Measurements from ENCODE around the gene LAMA4. TPM values are rescaled to one million over a fixed set of nuclear protein-coding genes. Genes with fewer than 3 reads are reported as not detected.

The LAMA4 gene
- total RNA-seq, 1 experiment from 2014 or later, result 1.1 TPM

DNA sequence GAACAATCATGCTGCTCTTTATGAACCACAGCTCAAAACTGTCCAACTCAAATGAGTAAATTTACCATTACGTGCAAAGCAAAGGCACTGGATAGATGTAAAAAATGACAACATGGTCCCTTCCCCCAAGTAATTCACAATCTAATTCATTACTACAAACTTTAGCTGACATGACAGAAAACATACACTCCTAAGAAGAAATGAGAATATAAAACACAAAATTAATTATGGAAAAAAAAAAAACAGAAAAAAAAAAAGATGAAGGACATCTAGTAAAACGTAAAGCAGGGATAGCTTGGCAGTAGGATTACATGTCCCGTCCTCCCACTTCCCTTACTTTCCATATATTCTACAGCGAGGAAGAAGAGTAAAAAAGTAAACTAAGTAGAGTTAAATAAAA, 172.8 kb downstream of the LAMA4 start:
- H3K9me3 ChIP-seq (ENCODE audit: control insufficient read depth, low read depth, low read length), result no peaks in the 10 kb centered on the region
- no peak overlapping the region for H3K23ac ChIP-seq (ENCODE audit: insufficient read length, low read depth, low read length)
- H2BK15ac ChIP-seq (ENCODE audit: low read depth, low read length), result no peak overlapping the region
- no peaks in the 10 kb centered on the region for H3K23me2 ChIP-seq (ENCODE audit: insufficient read length, low read depth, low read length, poor library complexity, severe bottlenecking)
- no peak overlapping the region for H3K4me3 Mint-ChIP-seq
- no CpG with 5 or more reads among the region's 4 CpGs for WGBS (ENCODE audit: extremely low coverage, insufficient read length, low lambda C conversion rate)
- H2BK5ac ChIP-seq (ENCODE audit: insufficient read length, low read length), result no peak overlapping the region
- H4K8ac ChIP-seq (replicated peaks; ENCODE audit: insufficient read length, low read depth, low read length), result no peak overlapping the region
- H4K91ac ChIP-seq (ENCODE audit: insufficient read length, low read depth, low read length), result no peak overlapping the region
- TF ChIP-seq, protein P1, sequence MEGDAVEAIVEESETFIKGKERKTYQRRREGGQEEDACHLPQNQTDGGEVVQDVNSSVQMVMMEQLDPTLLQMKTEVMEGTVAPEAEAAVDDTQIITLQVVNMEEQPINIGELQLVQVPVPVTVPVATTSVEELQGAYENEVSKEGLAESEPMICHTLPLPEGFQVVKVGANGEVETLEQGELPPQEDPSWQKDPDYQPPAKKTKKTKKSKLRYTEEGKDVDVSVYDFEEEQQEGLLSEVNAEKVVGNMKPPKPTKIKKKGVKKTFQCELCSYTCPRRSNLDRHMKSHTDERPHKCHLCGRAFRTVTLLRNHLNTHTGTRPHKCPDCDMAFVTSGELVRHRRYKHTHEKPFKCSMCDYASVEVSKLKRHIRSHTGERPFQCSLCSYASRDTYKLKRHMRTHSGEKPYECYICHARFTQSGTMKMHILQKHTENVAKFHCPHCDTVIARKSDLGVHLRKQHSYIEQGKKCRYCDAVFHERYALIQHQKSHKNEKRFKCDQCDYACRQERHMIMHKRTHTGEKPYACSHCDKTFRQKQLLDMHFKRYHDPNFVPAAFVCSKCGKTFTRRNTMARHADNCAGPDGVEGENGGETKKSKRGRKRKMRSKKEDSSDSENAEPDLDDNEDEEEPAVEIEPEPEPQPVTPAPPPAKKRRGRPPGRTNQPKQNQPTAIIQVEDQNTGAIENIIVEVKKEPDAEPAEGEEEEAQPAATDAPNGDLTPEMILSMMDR (conservative IDR thresholded peaks at IDR 0.05), result no peak
- H3K14ac ChIP-seq (ENCODE audit: insufficient read depth, low read length), result no peak overlapping the region
- no peak overlapping the region for H2AK5ac ChIP-seq (ENCODE audit: insufficient read length, low read length)
- no peak overlapping the region for H3K18ac ChIP-seq (ENCODE audit: insufficient read length, low read depth, low read length)
- no peak overlapping the region for H2AFZ ChIP-seq (ENCODE audit: low read length)
- H3K27me3 Mint-ChIP-seq (ENCODE audit: low read depth), result no peaks in the 10 kb centered on the region
- no peaks in the 10 kb centered on the region for H3K79me1 ChIP-seq (ENCODE audit: insufficient read depth, low read depth, low read length, poor library complexity, severe bottlenecking)
- DNase-seq, result no peak
- no peak overlapping the region for H3K27ac ChIP-seq (ENCODE audit: insufficient read length, low read depth, low read length)
- peaks cover 0 to 4% (median 0%) of the 10 kb centered on the region in 3 experiments; a peak in 3 of 7 replicates for H3K36me3 Mint-ChIP-seq (ENCODE audit: insufficient read depth in 1 of 3, low read depth in 3 of 3)
- no peaks in the 10 kb centered on the region for H3K79me2 ChIP-seq (ENCODE audit: insufficient read depth, low read length)
- H3K27ac Mint-ChIP-seq, result no peak overlapping the region
- no peak overlapping the region for H3K9ac ChIP-seq (ENCODE audit: extremely low read depth, insufficient read length, low read length)
- no peaks in the 10 kb centered on the region for H3K4me1 Mint-ChIP-seq
- no peak overlapping the region for H3K4me2 ChIP-seq (ENCODE audit: insufficient read depth, insufficient read length, low read length)
- no peaks in the 10 kb centered on the region for H4K20me1 ChIP-seq (ENCODE audit: control insufficient read depth, insufficient read depth, insufficient read length)
- no peaks in the 10 kb centered on the region for H3K9me3 Mint-ChIP-seq
- H3T11ph ChIP-seq (ENCODE audit: low read length), result no peak overlapping the region
- no peak overlapping the region for H2BK12ac ChIP-seq (ENCODE audit: insufficient read length, low read depth, low read length)
- H3K56ac ChIP-seq (ENCODE audit: insufficient read length, low read depth, low read length), result no peak overlapping the region
- no peak overlapping the region for H4K5ac ChIP-seq (ENCODE audit: insufficient read length, low read depth, low read length)
- H3K4me1 ChIP-seq (ENCODE audit: insufficient read depth, low read length), result no peaks in the 10 kb centered on the region
- no peak overlapping the region for H3K4ac ChIP-seq (ENCODE audit: low read depth, low read length)
- H2BK120ac ChIP-seq (ENCODE audit: low read depth, low read length, poor library complexity, severe bottlenecking), result no peak overlapping the region
- H2BK20ac ChIP-seq (ENCODE audit: low read depth, low read length, poor library complexity, severe bottlenecking), result no peak overlapping the region
- H3K27me3 ChIP-seq (ENCODE audit: insufficient read depth, low read length), result no peaks in the 10 kb centered on the region
